Measurements from ENCODE around the gene CAVIN1.

DNA sequence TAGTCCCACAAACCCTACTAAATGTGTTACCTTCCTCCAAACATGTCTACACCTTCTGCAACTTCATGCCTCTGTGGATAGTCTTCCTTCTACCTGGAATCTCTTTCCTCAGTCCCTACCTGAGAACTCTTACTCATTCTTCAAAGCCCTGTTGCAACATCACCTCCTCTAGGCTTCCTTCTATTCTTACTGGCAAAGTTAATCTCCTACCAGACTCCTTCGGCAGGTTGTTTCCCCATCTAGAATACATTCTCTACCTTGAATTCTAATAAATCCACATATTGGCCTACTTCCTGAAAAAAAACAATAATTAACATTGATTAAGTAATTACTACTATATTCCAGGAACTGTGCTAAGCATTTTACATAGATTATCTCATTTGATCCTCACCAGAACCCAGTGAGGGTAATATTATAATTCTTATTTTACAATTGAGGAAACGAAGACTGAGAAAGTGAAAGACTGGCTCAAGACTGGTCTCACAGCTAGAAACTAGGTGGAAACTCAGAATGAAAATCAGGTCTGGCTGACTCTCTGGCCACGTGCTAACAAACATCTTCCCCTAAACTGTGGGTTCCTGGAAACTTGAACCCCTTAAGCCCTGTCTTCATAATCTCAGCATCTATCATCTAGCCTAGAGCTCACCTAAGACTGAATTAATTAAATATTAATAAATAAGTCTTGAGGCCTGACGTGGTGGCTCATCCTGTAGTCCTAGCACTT lies 30.2 kb downstream of the CAVIN1 start:
- TF ChIP-seq ZNF274 (IDR thresholded peaks at IDR 0.05; ENCODE audit: low read depth, low read length) (no peak), YY1 (IDR thresholded peaks at IDR 0.05; ENCODE audit: insufficient read depth, insufficient read length) (no peak)

Measured in NT2/D1 (cell line).